Measurements from ENCODE around the gene B3GALT6.

B3GALT6 gene

DNA sequence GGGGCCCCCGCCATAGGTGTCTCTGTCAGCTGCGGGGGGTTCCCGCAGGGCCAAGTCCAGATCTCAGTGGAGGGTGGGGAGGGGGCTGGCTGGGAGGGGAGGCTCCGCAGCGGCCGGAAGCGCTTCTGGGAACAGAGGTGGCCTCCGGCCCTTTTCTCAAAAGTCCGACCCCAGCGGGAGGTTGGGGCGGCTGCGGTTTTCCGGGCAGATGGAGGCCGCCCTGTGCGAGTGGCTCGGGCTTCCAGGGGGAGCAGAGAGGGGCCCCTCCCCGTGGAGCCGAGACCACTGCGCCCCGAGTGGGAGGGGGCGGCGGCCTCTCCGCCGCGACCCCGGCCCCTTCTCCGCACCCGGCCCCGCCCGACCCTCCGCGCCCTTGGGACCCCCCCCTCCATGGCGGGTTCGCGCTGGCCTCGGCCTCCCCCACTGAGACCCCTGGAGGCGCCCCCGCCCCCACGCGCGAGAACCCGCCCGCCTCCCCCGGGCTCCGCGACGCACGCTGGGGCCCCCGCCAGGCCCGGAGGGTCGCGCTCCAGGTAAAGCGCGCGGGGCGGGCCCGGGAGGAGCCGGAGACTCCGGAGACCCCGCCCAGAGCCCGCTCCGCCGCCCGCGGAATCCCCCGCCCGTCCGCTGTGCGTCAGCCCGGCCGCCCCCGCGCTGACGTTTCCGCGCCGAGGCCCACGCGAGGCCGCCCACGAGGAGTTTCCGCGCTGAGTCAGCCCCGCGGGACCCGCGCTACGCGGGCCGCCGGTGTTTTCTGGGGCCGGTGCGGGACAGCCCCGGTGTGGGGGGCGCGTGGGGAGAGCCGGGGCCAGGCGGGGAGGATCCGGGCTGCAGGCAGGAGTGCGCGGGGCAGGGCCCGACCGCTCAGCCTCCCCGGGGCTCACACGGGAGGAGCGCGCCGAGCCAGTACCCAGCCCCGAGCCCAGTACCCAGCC, 30.9 kb upstream of the B3GALT6 start:
- no peak overlapping the region for H2AFZ ChIP-seq (ENCODE audit: low read length)
- TF ChIP-seq EZH2phosphoT487 (IDR thresholded peaks at IDR 0.05; ENCODE audit: low read length): no peak
- TF ChIP-seq, protein P1, sequence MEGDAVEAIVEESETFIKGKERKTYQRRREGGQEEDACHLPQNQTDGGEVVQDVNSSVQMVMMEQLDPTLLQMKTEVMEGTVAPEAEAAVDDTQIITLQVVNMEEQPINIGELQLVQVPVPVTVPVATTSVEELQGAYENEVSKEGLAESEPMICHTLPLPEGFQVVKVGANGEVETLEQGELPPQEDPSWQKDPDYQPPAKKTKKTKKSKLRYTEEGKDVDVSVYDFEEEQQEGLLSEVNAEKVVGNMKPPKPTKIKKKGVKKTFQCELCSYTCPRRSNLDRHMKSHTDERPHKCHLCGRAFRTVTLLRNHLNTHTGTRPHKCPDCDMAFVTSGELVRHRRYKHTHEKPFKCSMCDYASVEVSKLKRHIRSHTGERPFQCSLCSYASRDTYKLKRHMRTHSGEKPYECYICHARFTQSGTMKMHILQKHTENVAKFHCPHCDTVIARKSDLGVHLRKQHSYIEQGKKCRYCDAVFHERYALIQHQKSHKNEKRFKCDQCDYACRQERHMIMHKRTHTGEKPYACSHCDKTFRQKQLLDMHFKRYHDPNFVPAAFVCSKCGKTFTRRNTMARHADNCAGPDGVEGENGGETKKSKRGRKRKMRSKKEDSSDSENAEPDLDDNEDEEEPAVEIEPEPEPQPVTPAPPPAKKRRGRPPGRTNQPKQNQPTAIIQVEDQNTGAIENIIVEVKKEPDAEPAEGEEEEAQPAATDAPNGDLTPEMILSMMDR (IDR thresholded peaks at IDR 0.05; ENCODE audit: low read length): no peak
- TF ChIP-seq EZH2 (optimal IDR thresholded peaks at IDR 0.05; ENCODE audit: low read depth, low read length): no peak
- no peaks in the 10 kb centered on the region for H4K20me1 ChIP-seq (ENCODE audit: insufficient read depth, low read length)
- no peak for DNase-seq
- H3K4me3 ChIP-seq (ENCODE audit: low read length): no peak overlapping the region
- H3K4me1 ChIP-seq (ENCODE audit: low read length): no peaks in the 10 kb centered on the region
- no peaks in the 10 kb centered on the region for H3K9me3 ChIP-seq (replicated peaks; ENCODE audit: insufficient read depth, low read length)
- no peak overlapping the region for H3K9ac ChIP-seq (ENCODE audit: low read length)
- no peaks in the 10 kb centered on the region for H3K9me2 ChIP-seq (replicated peaks; ENCODE audit: insufficient read depth, low read length)
- H3K27ac ChIP-seq (ENCODE audit: low read length): no peak overlapping the region
- no peak overlapping the region for H3K4me2 ChIP-seq (ENCODE audit: low read depth, low read length)
- peaks cover 65% of the 10 kb centered on the region for H3K27me3 ChIP-seq (replicated peaks; ENCODE audit: insufficient read depth, low read length)
- no peaks in the 10 kb centered on the region for H3F3A ChIP-seq (ENCODE audit: insufficient read depth, low read length)
- no peaks in the 10 kb centered on the region for H3K36me3 ChIP-seq (replicated peaks; ENCODE audit: insufficient read depth, low read length)
- H3K79me2 ChIP-seq (ENCODE audit: low read length): no peaks in the 10 kb centered on the region

DNA sequence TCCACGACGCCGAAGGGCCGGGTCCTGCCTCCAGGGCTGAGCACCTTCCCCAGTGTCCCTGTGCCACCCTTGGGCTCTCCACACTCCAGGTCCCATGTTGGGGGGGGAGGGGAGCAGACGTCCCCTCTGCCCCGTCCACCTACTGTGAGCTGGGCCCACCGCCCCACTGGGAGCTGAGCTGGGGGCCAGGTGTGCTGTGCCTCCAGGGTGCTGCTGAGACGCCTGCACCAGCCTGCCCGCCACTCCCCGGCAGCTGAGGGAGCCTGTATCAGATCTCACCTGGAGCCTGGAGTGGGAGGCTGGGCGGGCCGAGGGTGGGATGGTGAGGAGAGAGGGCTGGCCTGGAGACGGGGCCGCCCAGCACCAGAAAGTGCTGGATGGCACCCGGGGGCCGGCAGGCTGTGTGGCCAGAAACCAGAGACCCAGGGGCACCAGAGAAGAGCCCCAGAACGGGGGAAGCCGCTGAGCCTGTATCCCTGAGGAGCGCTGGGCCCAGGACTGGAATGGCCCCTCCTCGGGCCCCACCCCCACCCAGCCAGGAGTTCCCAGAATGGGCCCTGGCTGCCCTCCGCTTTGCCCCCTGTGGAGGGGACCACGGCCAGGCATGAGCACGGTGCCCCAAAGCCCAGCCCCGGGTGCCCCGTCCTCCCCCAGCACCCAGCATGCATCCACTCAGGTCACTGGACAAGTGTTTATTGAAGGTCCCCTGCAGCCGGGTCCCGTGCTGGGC, 29.0 kb upstream of the B3GALT6 start:
- Histone ChIP-seq H3K9me3 (replicated peaks; ENCODE audit: insufficient read depth, low read length) (no peaks in the 10 kb centered on the region), H4K20me1 (ENCODE audit: insufficient read depth, low read length) (no peaks in the 10 kb centered on the region), H3K4me2 (ENCODE audit: low read depth, low read length) (no peak overlapping the region), H3K4me3 (ENCODE audit: low read length) (no peak overlapping the region), H3K27ac (ENCODE audit: low read length) (no peak overlapping the region), H3K79me2 (ENCODE audit: low read length) (no peaks in the 10 kb centered on the region), H3K4me1 (ENCODE audit: low read length) (no peaks in the 10 kb centered on the region), H3K9ac (ENCODE audit: low read length) (no peak overlapping the region), H3F3A (ENCODE audit: insufficient read depth, low read length) (no peaks in the 10 kb centered on the region), H3K9me2 (replicated peaks; ENCODE audit: insufficient read depth, low read length) (no peaks in the 10 kb centered on the region), H3K27me3 (replicated peaks; ENCODE audit: insufficient read depth, low read length) (peaks cover 74% of the 10 kb centered on the region), H2AFZ (ENCODE audit: low read length) (no peak overlapping the region), H3K36me3 (replicated peaks; ENCODE audit: insufficient read depth, low read length) (no peaks in the 10 kb centered on the region)
- no peak for DNase-seq
- no peak for TF ChIP-seq EZH2phosphoT487 (IDR thresholded peaks at IDR 0.05; ENCODE audit: low read length)
- no peak for TF ChIP-seq EZH2 (optimal IDR thresholded peaks at IDR 0.05; ENCODE audit: low read depth, low read length)
- TF ChIP-seq, protein P1 (IDR thresholded peaks at IDR 0.05; ENCODE audit: low read length): no peak

DNA sequence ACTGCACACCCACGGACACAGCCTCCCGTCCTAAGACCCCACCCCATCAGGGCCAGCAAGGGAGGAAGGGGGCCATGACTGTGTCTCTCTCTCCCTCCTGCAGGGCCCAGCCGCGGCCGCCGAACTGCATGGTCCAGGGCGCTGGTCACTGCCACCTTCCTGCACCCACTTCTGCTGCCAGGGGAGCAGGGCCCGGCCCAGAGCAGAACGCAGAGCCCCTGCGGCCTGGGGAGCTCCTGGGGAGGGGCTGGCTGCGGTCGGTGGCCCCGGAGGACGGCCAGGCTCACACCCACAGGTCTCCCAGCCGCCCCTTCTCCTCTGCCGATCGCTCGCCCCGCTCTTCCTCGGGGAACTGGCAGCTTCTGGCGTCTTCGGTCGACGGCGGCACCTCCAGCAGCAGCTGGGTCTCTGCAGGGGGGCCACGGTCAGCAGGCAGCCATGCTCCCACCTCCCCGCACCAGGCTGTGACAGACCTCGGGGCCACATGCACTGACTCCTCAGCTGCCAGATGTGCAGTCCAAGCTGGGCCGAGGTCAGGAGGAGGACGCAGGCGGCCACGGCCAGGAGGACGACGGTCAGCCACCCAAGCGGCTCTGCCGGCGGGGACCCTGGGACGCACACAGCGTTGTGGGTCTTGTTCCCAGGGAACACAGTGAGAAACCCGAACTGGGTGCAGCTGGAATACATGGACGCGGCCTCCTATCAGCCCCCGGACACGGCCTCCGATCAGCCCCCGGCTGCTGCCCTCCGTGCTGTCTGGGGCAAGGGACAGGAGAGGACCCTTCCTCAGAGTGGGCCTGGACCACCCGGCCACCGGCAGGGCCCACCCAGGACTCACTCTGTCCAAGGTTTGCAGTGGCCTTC, 28.2 kb upstream of the B3GALT6 start:
- no peak for TF ChIP-seq EZH2 (optimal IDR thresholded peaks at IDR 0.05; ENCODE audit: low read depth, low read length)
- TF ChIP-seq, protein P1 (IDR thresholded peaks at IDR 0.05; ENCODE audit: low read length): no peak
- no peak for TF ChIP-seq EZH2phosphoT487 (IDR thresholded peaks at IDR 0.05; ENCODE audit: low read length)
- Histone ChIP-seq H3K9me2 (replicated peaks; ENCODE audit: insufficient read depth, low read length) (no peaks in the 10 kb centered on the region), H3K4me2 (ENCODE audit: low read depth, low read length) (no peak overlapping the region), H3K79me2 (ENCODE audit: low read length) (no peaks in the 10 kb centered on the region), H3F3A (ENCODE audit: insufficient read depth, low read length) (no peaks in the 10 kb centered on the region), H3K27ac (ENCODE audit: low read length) (no peak overlapping the region), H3K36me3 (replicated peaks; ENCODE audit: insufficient read depth, low read length) (no peaks in the 10 kb centered on the region), H4K20me1 (ENCODE audit: insufficient read depth, low read length) (no peaks in the 10 kb centered on the region), H3K9me3 (replicated peaks; ENCODE audit: insufficient read depth, low read length) (no peaks in the 10 kb centered on the region), H3K4me1 (ENCODE audit: low read length) (no peaks in the 10 kb centered on the region), H3K9ac (ENCODE audit: low read length) (no peak overlapping the region), H3K4me3 (ENCODE audit: low read length) (no peak overlapping the region), H2AFZ (ENCODE audit: low read length) (no peak overlapping the region), H3K27me3 (replicated peaks; ENCODE audit: insufficient read depth, low read length) (peaks cover 77% of the 10 kb centered on the region)
- no peak for DNase-seq
